ENCODE results near the gene DCP1B. TPM values are rescaled to one million over a fixed set of nuclear protein-coding genes. Genes with fewer than 3 reads are reported as not detected.

DCP1B gene
- total RNA-seq, 1 donor from 2014 or later: 23.3 TPM

DNA sequence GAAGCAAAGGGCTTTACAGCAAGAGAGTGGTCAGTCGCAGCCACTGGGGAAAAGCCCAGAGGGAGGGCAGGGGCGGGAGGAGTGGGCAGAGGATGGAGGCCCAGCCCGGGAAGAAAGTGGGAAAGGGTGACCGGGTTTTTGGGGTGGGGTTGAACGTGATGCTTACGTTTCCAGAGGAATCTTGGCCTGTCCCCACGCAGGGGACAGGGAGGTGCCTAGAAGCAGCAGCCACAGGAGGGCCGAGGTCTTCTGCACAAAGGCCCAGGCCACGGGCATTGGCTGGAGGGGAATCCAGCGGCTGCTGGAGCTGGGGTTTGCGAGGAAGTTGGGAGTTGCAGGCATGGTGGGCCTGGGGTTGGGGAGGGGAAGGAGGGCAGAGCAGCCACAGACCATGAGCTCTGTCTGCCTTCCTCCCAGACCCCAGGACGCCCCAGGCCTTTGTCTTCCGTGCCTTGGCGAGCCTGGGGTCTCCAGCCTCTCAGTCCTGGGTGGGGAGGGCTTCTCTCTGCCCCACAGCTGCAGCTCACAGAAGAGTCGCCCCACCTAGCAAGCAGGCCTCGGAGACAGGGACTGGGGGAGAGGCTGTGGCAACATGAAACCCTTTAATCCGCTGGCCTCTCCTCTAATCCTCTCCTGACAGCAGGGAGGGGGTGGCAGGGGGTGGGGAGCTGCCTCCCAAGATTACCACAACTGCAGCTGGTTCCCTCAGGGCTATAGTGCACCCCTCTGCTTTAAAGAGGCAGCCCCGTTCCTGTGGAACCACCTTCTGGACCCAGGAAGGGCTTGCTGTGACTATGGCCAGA, 86.0 kb downstream of the DCP1B start, which contains the start of gene CACNA2D4:
TSS of gene CACNA2D4 (minus strand) at position 572 of the 803 bp plus-strand sequence. CDS start at position 393, 179 bp downstream.
- H3K27me3 ChIP-seq: no peaks in the 10 kb centered on the region

DNA sequence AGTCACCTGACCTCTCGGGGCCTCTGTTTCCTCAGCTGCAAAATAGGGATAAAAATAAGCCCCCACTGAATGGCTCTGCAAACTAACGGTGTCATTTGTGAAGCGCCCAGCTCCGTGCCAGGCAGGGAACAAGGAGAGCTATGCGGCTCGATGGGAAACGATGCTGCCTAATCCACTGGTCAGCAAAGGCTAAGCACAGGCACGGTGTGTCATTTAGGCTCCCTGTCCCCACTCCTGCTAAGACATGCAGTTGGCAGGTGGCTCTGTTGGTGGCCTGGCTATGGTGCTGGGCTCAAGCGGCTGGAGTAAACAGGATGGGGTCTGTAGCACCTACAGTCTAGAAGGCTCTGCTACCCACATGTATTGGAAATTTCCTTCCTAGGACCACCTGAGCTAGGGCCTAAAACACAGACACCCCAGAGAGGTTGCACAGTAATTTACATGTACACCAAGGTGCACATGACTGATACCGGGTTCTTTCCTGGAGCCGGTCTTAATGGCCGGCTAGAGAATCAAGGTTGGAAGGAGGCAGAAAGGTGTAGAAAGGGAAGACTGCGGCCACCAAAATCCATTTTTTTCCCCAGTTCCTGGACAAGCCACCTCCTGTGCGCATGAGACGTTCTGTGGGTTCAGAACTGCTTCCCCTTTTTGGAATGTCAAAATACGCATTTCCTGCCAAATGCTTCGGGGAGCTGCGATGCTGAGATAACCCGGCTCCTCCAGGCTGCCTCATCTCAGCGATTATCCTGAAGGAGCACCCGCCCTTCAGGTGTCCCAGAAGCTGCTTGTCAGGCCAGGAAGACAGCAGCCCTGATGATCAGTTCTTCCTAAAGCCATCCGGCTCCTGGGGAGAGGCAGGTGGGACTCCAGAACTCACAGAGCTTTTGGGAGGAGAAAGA, 86.8 kb downstream of the DCP1B start:
- TF ChIP-seq, protein P1, sequence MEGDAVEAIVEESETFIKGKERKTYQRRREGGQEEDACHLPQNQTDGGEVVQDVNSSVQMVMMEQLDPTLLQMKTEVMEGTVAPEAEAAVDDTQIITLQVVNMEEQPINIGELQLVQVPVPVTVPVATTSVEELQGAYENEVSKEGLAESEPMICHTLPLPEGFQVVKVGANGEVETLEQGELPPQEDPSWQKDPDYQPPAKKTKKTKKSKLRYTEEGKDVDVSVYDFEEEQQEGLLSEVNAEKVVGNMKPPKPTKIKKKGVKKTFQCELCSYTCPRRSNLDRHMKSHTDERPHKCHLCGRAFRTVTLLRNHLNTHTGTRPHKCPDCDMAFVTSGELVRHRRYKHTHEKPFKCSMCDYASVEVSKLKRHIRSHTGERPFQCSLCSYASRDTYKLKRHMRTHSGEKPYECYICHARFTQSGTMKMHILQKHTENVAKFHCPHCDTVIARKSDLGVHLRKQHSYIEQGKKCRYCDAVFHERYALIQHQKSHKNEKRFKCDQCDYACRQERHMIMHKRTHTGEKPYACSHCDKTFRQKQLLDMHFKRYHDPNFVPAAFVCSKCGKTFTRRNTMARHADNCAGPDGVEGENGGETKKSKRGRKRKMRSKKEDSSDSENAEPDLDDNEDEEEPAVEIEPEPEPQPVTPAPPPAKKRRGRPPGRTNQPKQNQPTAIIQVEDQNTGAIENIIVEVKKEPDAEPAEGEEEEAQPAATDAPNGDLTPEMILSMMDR (IDR thresholded peaks at IDR 0.05): no peak
- no peaks in the 10 kb centered on the region for H3K27me3 ChIP-seq
- DNase-seq (ENCODE audit: low spot score in 2 of 2): no peak
- peak overlapping the region; percentile 40 to 65 for H3K27ac ChIP-seq
- intact Hi-C loops (cut with DNase I): no loop called here
- H3K4me1 ChIP-seq: peaks cover 0 to 5% of the 10 kb centered on the region in 2 donors
- H3K36me3 ChIP-seq: no peaks in the 10 kb centered on the region
- peak overlapping the region in 1 of 2 donors; percentile 39 for H3K4me3 ChIP-seq
- H3K9me3 ChIP-seq: no peaks in the 10 kb centered on the region

More for the DNA sequence above, 86.0 kb downstream of the DCP1B start, which contains the start of gene CACNA2D4:
- peak in 1 of 2 donors; percentile 51 for DNase-seq (ENCODE audit: low spot score in 2 of 2)
- intact Hi-C loops (cut with DNase I): no loop called here
- Histone ChIP-seq H3K9me3 (no peaks in the 10 kb centered on the region), H3K27ac (peak within 1 kb of the TSS; percentile 40 to 65), H3K36me3 (no peaks in the 10 kb centered on the region), H3K4me3 (peak within 1 kb of the TSS in 1 of 2 donors; percentile 39), H3K4me1 (peaks cover 0 to 5% of the 10 kb centered on the region in 2 donors)
- TF ChIP-seq, protein P1 (IDR thresholded peaks at IDR 0.05): no peak

DNA sequence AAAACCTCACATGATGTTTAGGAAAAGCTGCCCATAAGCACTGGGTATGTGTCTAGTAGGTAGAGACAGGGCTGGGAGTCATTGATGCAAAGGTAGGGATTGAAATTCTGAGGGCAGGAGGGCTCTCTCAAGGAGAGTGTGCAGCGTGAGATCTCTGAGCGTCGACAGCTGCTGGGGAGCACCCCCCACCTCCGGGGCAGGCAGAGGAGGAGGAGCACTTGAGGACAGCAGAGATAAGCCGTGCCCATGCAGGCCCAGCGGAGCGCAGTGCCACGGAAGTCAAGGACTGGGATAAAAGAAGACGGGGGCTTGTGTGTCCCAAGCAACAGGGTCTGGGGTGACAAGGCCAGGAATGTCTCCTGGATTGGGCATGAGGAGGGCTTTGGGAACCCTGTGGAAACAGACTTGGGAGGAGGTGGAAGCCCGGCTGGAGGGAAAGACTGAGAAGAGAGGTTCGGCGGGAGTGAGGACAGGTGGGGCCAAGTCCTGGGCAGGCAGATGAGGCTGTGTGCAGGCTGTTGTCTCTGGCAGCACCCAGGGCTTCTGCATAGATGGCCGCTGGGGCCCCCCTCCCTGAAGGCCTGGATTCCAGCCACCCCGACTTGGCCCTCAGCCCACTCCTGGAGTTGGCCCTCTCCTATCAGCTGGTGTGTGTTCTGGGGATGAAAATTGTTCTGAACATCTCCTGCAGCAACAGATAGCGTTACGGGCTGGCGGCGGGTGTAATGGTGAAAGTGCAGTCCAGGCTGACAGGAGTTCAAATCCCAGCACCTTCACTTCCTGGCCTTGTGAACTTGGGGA, 87.7 kb downstream of the DCP1B start:
- TF ChIP-seq, protein P1 (IDR thresholded peaks at IDR 0.05): no peak
- no peak overlapping the region for H3K27ac ChIP-seq
- H3K4me3 ChIP-seq: no peak overlapping the region
- no peak for DNase-seq (ENCODE audit: low spot score in 2 of 2)
- H3K36me3 ChIP-seq: no peaks in the 10 kb centered on the region
- H3K4me1 ChIP-seq: peaks cover 0 to 5% of the 10 kb centered on the region in 2 donors
- no peaks in the 10 kb centered on the region for H3K27me3 ChIP-seq
- H3K9me3 ChIP-seq: no peaks in the 10 kb centered on the region
- intact Hi-C loops (cut with DNase I): no loop called here

DNA sequence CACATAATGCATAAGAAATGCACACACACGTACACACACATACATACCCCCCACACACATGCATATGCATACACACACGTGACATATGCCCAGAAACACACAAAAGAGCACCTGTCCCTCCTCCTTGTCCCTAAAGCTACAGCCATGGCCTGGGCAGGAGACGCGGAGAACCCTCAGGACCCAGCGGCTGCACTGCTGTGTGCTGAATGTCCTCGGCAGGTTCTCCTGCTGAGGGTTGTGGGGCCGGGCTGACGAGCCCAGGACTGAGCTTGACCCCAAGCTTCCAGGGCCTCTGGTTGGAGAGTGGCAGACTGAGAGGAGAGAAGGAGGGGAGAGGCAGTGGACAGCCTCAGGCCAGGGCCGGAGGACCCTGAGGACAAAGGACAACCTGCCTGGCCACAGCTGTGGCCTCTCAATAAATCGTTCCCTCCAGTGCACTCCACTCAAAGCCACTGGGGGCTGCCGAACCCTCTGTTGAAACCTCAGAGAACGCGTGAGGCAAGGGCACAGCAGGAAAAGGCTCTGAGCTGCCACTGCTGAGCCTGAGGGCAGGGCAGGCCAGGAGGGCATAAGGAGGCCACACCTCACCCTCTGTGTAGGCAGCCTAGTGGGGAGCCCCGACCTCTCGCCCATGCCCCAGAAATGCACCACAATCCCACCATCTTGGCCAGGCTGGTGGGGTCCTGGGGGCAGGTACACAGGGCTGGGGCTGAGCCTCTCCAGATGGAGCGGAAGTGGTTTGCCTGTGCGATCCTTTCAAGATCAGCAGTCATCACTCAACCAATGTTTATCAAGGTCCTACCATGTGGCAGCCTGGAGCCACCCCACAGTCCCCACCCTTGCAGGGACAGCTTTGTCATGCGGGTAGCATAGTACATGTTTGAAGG, 88.9 kb downstream of the DCP1B start:
- H3K9me3 ChIP-seq: no peaks in the 10 kb centered on the region
- TF ChIP-seq, protein P1 (IDR thresholded peaks at IDR 0.05): no peak
- DNase-seq (ENCODE audit: low spot score in 2 of 2): peak in 1 of 2 donors; percentile 55
- no peak overlapping the region for H3K27ac ChIP-seq
- H3K4me1 ChIP-seq: peaks cover 0 to 5% of the 10 kb centered on the region in 2 donors
- no peaks in the 10 kb centered on the region for H3K27me3 ChIP-seq
- H3K4me3 ChIP-seq: no peak overlapping the region
- intact Hi-C loops (cut with DNase I): no loop called here
- no peaks in the 10 kb centered on the region for H3K36me3 ChIP-seq

All from ascending aorta (tissue), 2 donors.